ENCODE measurements around the gene TKTL1.

Gene TKTL1

DNA sequence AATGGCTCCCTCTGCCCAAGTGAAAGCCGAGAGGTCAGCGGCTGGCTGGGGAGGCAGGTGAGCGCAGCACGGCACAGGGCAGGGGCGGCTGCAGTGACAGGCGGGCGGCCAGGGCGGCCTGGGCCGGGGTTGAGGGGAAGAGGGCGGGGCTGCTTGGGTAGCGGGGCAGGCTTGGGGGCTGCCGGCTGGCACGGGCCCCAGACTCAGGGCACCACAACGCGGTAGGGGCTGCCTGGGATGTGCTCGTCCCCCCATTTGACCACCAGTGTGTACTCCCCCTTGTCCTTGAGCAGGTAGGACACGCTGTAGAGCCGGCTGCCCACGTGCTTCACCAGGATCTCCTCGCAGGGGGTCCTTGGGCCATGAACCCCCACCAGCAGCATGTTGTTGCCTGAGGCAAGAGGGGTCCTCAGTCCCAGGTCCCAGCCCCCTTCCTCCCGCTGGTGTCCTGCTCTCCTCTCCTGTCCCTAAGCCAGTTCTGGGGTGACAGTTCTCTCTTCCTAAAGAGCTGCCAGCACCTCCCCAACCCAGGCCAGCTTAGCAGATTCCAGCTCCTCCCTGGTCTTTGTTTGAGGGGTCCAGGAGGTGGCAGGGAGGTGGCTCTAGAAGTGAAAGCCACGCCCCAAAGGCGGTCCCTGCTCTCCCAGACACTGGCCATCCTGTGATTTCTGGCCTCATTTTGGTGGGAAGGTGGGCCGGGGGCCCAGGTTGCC, 53.2 kb downstream of the TKTL1 start:
- DNase-seq: no peak

DNA sequence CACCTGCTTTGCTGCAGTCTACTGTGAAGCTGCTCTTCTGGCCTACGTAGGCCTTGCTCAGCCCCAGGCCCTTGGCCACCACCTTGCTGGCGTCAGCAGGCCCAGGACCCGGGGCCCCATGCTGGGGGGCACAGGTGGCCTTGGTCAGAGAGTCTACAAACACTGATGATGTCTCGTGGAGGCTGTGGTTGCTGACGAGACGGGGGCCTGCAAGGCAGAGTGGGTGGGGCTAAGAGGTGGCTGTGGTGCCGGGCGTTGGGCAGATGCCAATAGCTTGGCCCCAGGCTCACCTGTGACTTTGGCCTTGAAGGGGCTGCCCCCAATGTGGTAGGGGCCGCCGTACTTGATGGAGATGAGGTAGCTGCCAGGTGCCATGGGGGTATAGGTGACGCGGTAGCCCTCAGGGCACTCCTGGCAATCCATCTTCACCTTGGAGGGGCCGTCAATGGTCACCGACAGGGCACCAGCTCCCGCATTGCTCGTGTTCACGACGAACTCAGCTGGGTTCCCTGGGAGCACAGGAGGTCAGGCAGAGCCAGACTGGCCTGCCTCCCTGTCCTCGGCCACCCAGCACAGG, 53.9 kb downstream of the TKTL1 start:
- DNase-seq: no peak

DNA sequence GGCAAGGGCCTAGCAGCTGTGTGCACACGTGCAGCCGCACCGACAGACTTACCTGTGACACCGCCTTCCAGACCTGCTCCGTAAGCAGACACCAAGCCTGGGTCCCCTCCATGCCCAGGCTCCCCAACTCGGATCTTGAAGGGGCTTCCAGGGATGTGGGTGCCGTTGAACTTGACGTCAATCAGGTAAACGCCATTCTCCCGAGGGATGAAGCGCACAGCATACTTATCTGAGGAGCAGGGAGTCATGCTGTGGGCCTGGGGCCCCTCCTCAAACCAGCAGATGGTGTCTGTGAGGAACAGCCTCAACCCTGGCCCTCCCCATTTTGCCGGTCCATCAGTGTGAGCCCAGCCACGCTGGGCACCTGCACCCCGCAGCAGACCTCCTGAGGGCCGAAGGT, 54.4 kb downstream of the TKTL1 start:
- DNase-seq: no peak

DNA sequence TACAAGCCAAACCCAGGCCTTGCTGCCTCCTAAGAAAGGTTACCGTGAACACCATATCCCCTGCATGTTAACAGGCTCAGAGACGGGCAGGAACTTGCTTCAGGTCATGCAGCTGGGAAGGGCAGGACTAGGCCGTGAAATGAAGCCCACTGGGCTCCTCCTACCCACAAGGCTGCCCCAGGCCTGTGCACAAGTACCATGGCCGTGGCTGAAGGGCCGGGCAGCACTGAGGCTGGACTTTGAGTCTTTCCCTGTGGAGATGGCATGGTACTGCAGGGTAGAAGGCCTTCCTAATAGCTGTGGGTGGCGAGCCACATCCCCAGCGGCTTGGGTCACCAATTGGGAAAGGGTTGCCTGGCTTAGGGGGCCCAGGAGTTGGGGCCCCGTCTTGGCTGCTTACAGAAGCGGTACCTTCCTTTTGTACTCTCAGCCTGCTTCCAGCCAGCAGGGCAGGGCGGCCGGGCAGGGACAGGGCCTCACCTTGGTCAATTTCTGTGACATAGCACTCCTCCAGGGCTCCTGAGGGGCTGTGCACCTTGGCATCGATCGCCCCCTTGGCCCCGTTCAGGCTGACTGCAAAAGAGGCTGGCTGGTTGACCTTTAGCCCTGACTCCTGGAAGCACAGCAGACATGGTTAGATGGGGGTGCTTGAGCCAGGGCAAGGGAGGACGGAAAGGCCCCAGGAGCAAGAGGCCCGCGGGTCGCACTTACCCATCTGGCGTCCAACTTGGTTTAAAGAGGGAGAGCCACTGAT, 55.0 kb downstream of the TKTL1 start:
- no peak for DNase-seq

DNA sequence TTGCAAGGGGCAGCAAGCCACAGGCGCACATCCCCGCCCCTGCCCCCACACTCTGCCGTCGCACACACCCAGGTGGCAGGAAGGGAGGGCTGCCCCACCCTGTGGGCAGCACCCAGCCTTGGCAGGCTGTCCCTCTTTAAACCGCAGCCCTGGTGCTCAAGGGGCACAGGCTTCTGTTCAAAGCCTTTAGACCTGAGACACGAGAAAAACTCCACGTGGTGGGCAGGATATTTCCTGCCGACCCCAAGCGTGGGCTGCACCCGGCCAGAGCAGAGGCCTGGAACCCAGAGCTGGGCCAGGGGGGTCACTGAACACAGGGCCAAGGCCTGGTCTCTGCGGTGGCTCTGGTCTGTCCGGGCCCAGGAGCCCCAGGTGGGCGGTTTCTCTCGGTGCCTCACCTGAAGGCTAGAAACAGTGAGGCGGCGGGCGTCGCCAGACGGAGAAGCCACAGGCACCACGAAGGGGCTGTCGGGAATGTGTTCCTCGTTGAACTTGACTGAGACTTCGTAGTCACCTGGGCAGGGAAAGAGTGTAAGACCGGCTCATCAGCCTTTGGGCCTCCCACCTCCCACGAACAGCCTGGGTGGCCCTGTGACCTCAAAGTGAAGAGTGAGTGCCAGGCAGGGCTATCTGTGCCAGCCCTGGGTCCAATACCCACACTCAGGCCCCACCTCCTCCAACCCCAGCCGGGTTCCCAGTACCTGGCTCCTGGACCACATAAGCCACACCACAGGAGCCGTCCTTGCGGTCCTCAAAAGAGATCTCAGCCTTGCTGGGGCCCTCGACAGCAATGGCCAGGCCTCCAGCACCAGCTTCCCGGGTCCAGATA, 55.8 kb downstream of the TKTL1 start:
- no peak for DNase-seq

DNA sequence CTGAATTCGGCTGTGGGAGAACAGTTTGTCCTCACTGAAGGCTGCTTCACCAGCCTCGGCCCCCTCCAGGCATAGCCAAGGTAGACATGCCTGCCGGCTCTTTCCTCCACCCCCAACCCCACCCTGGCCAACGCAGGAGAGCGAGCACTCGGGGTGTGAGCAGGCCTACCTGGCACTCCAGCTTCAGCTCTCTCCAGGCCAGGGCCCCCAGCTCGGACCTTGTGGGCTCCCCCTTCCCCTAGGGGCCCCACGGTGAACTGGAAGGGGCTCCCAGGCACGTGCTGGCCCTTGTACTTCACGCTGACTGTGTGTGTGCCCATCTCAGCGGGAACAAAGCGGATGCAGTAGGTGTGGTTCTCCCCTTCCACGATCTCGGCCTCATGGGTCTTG, 56.4 kb downstream of the TKTL1 start:
- no peak for DNase-seq

DNA sequence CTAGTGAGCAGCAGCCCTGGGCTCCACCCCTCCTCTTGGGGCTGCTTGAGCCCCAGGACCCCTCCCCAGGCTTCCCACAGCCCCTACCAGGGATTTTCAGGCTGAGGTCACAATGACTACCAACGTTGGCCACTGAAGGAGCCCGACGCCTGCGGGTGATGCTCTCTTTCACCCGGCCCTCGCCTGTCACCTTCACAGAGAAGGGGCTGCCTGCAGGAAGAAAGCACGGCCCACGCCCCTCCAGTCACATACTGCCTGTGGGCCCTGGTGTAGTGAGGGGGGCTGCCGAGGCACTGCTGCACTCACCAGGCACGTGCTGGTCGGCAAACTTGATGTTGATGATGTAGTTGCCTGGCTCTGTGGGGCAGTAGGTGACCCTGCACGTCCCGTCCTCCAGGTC, 56.9 kb downstream of the TKTL1 start:
- no peak for DNase-seq

DNA sequence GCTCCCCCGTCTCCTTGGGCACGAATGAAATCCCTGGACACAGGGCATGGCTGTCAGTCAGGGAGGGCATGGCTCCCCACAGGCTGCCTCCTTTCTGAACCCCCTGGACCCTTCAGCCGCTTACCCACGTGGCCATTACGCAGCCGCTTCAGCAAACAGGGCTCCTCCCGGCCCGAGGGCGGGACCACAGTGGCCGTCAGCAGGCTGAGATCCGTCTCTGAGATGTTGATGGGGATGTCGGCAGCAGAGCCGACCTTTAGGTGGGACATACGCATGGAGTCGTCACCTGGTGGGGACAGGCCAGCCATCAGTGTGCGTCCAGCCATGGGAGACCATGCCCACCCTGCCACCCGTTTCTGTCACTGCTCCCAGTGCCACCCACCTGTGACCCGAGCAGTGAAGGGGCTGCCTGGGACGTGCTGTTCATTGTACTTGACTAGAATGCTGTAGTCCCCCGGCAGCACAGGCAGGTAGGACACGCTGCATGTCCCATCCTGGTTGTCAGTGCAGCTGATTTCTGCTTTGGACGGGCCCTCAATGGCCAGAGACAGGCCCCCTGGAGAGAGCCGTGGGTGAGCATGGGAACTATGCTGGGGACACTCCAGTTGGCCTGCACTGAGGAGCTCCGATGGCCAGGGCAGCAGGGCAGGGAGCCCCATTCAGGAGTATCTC, 57.7 kb downstream of the TKTL1 start:
- DNase-seq: no peak

DNA sequence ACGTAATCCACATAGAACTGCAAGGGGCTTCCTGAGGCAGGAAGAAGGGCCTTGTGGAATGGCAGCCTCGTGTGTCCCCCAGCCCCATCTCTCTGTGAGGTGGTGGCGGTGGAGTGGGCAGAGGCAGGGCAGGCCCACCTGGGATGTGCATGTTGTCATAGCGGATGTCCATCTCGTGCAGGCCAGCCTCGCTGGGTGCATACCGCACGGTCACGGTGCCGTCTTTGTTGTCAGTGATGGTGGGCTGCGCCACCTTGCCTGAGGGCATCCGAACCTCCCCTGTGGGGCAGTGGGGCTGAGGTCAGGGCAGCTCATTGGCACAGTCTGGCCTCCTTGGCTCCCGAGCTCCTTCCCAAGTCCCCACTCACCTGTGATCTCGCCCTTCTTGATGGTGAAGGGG, 58.4 kb downstream of the TKTL1 start:
- no peak for DNase-seq

DNA sequence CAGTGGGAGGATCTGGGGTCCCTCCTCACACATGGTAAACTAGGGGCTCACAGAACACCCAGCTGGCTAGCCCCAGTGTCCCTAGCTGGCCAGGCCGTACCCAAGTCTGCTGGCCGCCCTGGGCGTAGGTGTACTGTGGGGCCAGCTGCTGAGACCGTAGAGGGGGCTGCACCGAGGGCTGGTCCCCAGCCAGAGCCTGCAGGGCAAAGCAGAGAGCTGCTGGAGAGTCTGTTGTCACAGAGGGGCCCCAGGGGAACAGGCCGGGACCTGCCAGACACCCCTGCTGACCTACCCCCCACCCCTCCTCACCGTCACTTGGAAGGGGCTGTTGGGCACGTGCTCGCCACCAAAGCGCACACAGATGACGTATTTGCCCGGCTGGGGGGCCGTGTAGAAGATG, 58.9 kb downstream of the TKTL1 start:
- no peak for DNase-seq

DNA sequence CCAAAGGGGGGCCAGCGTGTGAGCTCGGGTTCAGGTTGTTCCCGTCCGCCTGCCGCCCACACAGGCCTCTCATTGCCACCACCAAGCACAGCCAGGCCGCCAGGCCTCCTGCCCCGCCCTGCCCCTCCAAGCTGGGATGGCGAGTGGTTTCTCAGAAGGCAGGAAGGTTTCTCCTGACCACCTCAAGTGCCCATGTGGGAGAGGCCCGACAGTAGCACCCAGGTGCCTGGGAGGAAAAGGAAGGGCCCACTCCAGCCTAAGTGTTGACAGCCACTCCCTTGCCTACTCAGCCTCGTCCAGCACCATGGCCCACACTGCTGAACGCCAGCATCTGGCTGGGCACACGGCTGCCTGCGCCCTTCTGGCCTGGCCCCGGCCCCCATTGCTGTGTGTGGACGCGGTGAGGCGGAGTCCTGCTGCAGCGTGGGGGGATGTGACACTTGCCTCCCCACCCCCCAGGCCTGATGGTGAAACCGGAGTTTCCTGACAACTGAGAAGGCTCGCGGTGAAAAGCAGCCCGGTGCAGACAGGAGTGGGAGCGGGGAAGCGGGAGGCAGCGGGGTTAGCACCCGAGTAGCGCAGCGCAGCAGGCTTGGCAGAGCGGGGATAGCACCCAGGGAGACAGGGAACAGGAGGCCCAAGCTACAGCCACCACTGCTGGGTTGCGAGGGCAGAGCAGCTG, 59.6 kb downstream of the TKTL1 start:
- DNase-seq: no peak

DNA sequence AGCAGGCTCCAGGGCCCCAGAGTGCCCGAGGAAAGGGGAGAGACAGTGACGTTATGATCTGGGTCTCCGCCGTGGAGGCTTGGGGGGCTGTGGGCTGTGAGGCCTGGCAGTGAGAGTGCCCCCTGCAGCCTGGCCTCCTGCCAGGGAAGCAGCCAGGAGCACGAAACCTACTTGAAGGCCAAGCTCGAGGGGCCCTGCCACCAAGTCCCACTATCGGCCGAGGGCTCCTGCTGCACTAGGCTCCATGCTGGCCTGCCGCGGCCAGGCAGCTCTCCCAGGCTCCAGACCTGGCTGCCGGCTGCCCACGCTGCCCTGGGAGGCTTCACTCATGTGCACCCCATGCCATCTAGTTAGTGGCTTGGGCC, 60.2 kb downstream of the TKTL1 start:
- DNase-seq: no peak

DNA sequence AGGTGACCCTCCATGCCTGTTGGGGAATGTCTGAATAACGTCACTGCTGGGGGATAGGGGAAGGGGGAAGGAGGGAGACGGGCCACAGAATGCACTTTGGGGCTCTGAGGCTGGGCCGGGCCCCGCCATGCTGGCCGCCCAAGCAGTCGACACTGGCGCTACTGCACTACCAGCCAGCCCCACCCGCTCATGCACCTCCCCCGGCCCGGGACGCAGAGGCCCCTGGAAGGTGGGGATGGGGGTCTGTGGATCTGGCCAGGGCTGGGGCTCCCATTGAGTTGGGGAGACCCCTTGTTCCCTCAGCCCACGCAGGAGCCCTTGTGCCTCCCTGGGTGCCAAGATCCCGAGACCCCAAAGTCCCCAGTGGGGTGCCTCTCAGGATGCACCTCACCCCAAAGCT, 61.0 kb downstream of the TKTL1 start:
- no peak for DNase-seq

DNA sequence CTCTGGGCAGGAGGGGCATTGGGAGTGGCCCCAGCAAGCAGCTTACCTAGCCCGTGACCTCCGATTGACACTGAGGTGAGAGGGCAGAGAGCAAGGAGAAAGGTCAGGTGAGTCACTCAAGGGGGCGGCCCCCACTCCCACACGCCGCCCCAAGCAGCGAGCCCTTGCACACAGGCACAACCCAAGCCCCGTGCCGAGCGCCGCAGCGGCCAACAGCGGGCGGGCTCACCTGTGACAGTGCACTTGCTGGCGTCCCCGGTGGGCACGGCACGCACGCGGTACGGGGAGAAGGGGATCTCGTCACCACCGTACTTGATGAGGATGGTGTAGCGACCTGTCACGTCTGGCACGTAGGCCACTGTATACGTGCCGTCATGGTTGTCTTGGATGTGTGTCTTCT, 61.6 kb downstream of the TKTL1 start:
- DNase-seq: no peak

DNA sequence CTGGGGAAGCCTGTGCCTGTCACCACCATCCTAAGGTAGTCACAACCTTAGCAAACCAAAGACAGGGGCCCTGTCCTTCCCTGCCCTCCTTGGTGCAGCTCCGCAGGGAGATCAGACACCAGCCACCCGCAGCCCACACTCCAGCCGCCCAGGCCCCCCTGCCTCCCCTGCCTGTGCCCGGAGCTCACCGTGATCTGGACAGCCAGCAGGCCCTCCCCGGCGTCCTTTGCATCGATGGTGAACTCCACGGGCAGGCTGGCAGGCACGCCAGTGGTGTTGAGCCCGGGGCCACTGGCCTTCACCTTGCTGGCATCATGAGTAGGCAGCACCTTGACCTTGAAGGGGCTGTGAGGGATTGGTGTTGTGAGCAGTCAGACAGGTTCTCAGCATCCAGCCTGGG, 62.4 kb downstream of the TKTL1 start:
- DNase-seq: no peak

DNA sequence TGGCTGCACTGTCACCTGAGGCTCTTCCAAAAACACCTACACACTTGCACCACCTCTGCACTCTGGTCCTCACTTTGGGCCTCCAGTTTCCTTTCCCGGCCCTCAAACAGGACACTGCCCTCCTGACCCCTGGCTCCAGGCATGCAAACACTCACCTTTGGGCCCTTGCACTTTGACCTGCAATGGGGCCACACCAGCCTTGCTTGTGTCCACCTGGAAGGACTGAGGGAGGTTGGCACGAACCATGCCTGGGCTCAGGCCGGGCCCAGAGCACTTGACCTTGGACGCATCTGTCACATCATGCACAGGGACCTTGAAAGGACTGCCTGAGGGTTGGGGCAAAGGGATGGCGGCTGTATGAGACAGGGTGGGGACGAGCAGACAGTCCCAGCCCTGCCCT, 63.2 kb downstream of the TKTL1 start:
- no peak for DNase-seq

DNA sequence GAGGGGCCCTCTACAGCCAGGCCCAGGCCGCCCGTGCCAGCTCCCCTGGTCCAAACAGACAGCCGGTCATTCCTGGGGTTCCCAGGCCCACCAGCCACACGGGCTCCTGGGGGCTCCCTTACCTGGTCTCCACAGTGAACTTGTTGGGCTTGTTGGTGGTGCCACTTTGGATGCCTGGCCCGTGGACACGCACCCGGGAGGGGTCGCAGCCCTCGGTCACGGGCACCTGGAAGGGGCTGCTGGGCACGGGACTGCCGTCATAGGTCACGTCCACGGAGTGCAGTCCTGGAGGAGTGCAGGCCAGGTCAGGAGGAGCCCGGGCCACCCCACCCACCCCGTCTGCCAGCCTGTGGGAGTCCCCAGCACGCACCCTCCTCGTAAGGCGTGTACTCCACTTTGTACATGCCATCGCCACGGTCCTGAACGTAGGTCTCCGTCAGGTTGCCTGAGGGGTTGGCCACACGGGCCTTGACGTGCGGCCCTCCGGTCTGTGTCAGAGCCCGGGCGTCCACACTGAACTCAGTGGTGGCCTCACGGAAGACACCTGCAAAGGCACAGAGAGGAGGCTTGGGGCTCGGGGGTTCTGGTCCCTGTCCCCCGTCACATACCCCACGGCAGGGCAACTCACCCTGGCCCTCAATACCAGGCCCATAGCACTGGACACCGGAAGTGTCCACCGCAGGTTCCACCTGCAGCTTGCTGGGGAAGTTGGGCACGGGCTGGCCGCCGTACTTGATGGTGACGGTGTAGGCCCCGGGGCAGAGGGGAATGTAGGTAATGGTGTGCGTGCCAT, 64.0 kb downstream of the TKTL1 start:
- no peak for DNase-seq

DNA sequence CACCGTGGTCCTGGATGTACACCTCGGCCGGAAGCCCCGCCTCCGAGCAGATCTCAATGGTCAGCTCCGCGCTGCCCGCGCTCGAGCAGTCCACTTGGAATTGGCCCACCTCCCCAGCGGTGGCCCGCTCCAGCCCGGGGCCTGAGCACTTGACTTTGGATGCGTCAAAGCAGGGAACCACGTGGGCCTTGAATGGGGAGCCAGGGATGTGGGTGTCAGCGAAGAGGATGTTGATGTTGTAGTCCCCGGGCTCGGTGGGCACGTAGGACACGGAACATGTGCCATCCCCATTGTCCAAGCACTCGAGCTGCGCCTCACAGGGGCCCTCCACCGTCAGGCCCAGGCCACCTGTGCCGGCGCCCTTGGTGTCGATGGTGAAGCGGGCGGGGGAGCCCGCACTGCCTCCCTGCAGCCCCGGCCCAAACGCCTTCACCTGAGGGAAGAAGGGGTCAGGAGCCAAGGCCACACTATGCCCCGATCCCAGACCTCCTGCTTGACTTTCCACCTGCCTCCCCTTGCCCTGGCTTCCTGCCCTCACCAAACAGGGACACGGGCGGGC, 64.6 kb downstream of the TKTL1 start:
- DNase-seq: no peak

DNA sequence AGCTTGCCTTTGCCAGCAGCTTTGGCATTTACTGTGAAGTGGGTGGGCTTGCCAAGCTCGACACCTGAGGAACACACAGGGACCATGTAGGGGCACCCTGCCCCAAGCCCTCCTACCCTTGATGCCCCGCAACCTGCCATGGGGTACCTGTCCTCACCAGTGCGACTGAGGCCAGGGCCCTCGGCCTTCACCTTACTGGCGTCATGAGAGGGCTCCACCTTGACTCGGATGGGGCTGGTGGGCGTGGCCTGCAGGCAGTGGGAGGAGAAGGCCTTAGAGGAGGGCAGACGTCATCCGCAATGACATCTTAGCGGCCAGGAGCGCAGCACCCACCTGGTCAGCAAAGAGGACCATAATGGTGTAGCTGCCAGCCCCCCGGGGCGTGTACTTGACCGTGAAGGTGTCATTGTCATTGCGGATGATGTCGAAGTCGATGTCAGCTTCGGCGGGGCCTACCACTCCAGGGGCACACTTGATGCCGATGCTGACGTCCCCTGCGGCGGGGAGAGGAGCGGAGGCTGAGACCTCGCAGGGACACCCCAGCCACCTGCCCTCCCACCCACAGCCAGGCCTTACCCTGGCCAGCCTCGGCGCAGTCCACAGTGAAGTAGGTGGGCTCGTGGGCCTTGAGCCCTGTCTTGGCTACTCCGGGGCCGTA, 66.6 kb downstream of the TKTL1 start:
- DNase-seq: no peak

DNA sequence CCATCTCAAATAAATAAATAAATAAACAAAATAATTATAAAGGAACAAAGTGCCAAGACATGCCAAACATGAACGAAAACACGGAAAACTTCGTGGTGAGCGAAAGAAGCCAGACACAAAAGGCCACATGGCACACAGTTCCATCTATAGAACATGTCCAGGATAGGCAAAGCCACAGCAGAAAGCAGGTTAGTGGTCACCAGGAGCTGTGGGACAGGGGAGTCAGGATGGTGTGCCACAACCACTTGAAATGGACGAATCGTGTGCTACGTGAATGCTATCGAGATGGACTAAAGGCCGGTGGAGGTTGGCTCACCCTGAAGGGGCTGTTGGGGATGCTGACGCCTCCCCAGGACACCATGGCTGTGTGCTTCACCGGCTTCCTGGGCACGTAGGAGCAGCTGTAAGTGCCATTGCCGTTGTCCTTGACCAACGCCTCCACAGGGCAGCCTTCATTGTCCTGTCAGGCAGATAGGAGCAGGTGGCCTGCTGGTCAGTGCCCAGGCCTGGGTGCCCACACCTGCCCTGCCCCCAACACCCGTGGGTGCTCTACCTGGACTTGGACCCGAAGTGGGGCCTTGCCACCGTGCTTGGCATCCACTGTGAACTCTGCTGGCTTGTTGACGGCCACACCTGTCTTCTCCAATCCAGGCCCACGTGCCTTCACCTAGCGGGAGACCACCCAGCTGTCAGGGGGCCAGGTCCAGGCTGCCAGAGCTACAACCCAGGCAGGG, 68.3 kb downstream of the TKTL1 start:
- DNase-seq: no peak
